Measurements from ENCODE around the gene MYO5B.

DNA sequence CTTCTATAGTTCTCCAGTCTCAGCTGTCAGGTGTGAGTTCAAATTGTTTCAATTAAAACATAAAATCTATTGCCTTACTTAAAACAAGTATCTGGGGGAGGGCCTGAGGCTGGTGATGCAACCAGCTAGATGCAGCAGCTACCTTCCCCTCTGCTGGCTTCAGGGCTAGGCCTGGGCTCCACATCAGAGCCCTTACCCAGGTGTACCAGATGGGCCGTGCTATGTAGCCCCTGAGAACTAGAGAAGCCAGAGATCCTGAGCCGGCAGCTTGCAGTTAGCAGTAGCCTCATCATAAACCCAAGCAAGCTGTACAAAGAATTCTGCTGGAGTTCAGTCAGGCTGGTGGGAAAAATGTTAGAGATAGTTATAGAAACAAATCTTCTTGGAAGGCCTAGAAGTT is 284.0 kb downstream of the MYO5B start:
- TF ChIP-seq POLR2A (IDR thresholded peaks at IDR 0.05; ENCODE audit: low read length), result no peak
- no peak for TF ChIP-seq GATA1 (IDR thresholded peaks at IDR 0.05; ENCODE audit: low read depth, low read length)

Data from erythroblast (primary cell).